HG03135 (cell line): ENCODE data around the gene PELI1.
A peak's percentile ranks its signal among the peaks of the same experiment; 100 is the strongest.

Source experiments
- ATAC-seq: cut with Tn5 transposase; IDR thresholded peaks from one replicate; pipeline ENCODE4 v1.9.1; 2021; ENCODE audit warnings: mild to moderate bottlenecking, moderate library complexity; ENCODE audit not compliant: unreplicated experiment

Gene PELI1

DNA sequence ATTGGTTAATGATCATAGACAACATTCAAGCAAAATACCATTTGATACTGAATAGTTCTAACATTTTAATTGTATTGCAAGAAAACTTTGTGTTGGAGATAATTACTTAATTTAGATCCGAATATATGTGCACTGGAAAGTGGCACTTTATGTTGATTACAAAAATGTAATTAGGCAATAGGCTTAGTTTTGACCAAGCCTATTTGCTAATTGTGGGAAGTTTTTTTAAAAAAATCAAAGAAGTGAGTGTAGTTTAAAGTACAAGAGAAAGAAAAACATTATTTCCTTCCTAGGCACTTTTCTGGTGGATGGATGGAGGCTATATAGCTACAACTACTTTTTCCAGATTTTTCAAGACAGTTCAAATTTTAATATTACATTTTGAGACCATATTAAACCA is 18.3 kb upstream of the PELI1 start:
- no peak for ATAC-seq

DNA sequence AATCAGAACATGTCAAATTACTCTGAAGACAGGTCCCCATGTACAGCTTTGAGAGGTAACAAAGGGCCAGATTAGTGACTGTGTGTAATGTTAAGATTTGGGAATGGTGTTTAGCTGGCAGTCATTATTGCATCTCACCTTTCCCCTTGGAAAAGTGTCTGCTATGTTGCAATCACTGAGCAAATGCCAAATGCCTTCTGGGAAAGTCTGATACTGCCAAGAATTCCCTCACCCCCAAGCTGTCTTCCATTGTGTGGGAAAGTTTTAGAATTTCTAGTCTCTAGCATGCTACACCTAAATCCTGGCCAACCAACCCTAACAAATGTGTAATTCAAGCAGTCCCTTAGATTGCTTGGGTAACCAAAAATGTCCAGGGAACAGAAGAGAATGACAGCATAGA is 13.6 kb upstream of the PELI1 start:
- ATAC-seq: no peak

DNA sequence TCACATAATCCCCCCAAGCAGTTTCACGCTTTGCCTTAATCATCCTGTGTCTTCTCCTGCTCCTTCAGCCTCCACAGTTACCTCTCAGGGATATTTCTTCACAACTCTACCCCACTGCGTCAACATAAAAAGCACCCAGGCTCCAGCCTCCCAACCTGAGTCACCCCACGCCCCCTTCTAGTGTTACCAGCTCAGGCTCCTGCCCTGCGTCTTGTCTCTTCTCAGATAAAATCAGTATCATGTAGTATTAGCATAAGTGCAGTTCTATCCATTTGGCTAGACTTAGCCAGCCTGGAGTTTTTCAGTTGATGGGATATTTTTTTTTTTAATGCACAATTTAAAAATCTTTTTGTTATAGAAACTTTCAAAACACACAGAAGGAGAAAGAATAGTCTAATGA is 9.6 kb upstream of the PELI1 start:
- no peak for ATAC-seq

DNA sequence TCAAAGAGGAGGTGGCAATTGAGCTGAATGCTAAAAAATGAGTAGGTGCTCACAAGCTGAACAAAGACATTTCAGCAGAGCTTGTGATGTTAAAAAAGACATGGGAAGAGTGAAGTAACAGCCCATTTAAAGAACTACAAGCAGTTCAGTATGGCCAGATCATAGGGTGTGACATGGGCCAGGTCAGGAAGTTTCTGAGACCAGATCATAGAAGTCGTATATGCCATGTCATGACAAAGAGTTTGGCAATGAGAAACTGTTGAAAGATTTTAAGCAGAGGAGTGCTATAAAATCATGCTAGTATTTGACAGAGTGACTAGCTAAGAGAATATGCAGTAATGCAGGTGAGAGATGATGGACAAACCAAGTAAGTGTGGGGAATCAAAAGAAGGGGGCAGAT is 7.3 kb upstream of the PELI1 start:
- no peak for ATAC-seq

DNA sequence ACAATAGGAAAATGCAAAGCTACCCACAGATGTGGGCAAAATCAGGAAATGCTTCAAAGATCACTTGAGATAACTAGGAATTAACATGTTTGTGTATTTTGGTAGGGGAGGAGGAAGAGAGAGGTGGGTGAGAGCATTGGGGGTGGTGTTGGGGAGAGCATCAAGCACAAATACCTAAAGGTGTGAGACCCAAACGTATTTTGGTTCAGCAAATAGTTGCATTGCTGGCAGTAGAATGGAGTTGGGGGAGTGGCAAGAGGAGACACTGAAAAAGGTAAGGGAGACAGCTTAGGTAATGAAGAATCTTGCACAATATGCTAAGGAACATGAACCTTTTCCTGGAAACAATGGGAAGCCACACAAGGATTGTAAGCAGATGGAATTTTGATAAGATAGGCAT is 1.5 kb upstream of the PELI1 start:
- no peak for ATAC-seq

DNA sequence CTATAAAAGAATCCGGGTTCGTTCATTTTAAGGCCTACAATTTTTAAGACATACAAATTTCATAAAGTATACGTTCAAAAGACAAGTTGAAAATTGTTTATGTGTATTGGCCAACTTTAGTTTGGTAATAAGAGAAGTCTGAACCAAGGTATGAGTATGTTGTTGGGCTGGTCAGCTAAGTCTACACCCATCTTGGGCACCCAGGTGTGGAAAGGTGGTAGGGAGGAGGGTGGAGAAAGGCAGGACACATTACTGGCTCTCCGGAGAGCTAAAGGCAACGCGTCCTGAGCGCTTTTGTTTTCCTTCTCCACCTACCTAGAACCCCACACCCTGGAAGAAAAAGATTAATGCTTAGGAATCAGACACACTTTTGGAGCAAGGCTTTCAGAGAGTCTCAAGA is 899 bp upstream of the PELI1 start:
- ATAC-seq: no peak

DNA sequence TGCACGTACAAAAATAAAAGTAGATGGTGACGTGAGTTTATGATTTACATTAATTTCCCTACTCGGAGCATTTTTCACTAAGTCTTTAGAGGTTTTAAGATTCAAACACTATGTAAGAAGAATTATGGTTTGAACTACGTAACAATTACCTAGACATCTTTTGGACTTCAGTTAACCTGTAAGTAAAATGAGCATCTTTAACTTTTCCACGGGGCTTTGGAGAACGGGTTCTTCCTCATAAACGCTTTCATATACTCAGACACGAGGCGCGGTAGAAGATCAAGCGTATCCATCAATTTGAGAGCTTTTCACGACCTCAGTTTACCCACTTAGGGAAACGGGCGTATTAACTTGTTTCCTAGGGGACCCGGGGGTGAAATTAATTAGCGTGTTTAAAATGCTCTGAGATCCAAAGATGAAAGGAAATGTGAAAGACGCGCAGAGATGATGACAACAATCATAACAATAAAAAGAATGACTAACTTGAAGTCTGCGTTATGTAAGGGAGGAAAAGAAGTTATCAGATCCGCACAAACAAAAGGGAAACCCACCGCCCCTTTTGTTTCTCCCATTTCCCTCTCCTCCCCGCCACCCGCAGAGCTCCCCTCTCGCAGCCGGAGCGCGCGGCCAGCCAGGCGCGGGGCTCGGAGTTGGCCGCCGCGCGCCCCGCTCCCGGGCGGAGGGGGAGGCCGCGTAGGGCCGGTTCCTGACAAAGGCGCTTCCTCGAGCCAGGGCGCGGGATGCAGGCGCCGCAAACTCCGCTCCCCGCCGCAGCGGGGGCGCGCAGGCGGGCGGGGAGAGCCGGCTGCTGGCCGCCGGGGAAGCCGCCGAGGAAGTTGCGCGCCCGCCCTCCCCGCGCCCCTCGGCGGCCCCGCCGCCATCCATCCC is 807 bp downstream of the PELI1 start:
- ATAC-seq: peak; percentile 1

DNA sequence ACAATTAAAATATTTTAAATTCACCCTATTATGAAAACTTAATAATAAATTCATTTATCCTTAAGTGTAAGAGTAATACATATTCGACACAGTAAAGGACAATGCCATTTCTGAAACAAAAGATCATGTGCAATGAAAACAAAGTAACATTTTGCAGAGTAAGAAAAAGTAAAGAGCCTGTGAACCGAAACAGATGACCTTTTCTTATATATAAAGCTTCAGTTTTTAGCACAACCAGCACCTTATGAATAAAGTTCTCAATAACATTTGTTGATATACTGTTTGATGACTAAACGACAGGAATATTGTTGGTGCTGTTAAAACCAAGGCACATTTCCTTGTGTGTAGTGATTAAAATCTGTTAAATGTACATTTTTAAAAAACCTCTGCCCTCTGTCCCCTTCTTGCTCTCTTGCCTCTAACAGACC is 1.5 kb downstream of the PELI1 start:
- no peak for ATAC-seq

DNA sequence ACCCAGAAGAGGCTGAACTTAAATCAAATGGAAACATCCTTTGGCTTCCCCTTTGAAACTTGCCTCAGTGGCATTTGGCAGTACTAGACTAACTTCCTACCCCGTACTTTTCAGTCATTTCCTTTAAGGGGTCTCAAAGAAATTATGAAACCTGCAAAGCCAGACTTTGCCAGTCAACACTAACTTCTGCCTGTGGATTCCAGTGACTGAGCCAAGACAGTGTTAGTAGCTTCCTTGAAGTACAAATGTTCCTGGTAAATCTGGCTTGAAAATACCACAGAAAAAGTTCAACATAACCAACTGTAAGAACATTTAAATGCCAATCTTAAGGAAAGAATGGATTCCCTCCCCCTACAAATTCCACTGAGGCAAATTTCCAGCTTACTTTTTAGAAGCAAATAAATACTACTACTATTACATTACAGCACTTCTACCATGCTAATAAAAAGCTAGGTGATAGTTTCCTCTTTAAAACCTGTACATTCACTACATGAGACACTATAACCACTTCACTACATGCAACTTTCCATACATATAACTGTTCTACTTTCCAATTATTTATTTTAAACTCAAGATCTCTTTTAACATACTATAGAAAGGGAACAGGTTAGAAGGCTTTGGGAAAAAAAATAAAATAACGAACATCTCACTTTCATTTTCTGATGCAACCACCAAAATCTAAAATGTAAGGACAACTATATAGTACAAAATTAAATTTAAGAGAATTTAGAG is 2.4 kb downstream of the PELI1 start:
- ATAC-seq: no peak

DNA sequence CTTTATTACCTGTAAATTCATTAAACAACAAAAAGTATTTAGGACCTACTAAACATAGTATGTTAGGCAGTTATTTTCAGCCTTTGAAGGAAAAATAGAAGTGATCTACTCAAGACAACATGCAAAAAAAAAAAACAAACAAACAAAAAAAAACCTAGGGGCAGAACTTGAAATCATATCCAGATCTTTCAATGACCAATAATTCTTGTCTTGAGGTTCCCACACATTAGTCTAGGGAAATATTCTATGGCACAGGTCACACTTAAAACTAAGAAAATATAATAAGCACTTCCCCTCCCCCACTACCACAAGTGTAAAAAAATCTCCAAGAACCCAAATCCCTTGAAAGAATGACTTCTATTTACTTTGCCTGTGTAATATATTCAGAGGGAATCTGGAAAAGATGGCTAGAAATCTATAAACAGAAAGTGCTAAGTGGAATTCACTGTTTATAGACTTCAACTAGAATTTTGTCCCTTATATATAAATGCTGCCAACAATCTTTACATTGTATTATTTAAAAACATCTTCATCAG is 3.5 kb downstream of the PELI1 start:
- no peak for ATAC-seq

DNA sequence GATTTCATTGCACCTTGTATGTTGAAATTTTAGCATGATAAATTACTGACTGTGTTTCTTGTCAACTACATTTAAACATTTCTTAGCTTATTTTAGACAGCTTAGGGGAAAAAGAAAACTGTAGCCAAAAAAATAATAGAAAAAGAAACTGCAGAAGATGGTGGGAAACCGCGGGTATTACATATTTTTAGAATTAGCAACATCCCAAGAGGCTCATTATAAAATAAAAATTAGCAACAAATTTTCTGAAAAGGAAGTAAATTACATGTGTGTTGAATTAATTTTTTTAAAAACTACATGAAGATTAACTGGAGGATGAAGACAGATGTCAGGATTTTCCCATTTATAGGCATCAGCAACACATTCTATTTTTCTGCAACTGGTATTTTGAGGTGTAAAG is 4.3 kb downstream of the PELI1 start:
- no peak for ATAC-seq

DNA sequence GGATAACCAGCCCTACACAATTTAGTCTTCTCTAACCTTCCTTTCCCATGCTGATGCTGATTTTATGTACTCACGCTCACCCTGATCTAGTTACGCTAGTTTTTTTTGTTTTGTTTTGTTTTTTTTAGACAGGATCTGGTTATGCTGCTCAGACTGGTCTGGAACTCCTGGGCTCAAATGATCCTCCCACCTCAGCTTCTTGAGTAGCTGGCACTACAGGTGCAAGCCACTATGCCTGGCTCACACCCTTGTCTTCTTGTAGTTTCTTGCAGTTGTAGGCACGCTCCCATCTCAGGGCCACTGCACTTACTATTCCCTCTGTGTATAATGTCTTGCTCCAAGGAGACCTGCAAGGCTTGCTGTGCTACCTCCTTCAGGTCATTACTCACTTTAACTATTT is 6.2 kb downstream of the PELI1 start:
- no peak for ATAC-seq

DNA sequence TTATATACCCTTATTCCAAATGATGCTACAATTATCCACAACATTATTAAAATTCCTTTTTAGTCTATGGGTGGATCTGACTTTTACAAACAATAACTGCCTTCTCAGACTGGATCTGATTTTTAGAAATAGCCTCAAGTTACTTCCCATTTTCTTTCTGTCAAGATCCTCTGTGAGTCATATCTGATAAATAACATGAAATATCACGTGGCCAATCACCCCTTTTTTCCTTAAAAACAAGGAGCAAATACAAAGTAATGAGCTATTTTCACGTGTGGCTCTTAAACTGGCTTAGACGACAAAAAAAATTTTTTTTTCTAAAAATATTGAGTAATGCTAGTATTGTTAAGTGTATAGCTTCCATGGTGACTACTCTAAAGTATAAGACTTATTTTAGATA is 6.7 kb downstream of the PELI1 start:
- ATAC-seq: no peak

DNA sequence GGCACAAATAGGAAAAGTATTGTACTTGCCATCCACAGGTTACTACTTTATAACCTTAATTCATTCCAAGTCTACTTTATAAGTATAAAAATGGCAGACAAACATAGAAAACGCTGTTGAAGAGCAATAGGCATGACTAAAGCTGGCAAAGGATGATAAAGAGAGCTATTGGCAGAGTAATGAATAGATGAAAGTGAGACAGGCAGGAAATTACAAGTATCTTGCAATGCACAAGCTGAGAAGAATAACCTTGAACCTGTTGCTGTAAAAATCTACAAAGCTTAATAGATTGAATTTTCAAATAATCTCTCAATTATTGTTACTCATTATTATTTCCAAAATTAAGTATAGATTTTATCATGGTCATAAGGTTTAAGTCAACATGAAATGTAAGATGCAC is 8.8 kb downstream of the PELI1 start:
- ATAC-seq: no peak

DNA sequence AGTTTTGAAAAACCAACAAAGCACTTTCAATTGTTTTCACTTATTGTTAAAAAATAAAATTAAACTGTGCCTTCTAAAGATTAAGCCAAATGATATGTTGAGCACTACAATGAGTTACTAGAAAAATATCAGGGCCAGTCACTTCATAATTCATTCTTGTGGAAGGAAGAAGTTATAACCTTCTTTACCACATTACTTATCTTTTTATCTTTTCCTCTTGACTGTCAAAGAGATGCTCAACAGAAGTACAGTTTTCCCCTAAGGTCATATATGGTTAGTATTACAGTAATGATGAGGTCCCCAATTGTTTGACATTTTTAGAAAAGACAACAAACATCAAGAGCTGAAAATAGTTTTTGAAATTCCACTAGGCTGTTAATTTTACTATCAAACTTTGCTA is 9.4 kb downstream of the PELI1 start:
- no peak for ATAC-seq

DNA sequence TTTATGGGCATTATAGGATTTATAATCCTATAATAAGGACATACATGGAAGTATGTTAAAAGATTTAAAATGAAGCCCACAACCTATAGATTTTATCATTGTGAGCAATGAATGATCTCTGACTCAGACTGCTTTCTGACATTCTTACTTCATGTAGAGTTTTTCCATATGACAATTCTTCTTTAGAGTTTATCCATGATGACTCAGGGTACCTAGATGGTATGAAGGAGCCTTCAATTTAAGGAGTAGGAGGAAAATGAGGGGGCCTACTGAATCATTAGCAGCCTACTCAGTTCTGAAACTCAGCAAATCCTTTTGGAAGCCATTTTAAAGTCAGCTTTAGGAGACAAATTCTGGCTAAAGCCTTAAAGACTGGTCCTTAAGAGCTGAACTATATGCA is 10.4 kb downstream of the PELI1 start:
- ATAC-seq: no peak

DNA sequence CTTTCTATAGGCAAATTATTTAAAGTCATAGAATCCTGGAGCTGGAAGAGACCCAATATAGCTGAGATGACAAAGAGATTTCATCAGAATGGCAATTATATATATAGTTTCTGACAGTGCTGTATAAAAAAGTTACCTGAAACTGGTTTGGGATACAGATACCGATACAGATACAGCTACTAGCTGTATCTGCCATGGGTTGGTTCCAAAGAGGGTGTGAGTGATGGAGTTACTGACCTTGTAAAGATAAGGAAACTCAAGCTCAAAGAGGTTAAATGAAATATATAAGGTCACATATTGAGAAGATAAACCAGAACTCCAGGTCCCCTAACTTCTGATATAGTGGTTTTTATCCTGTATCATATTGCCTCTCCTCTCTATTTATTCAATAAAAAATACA is 10.9 kb downstream of the PELI1 start:
- no peak for ATAC-seq

DNA sequence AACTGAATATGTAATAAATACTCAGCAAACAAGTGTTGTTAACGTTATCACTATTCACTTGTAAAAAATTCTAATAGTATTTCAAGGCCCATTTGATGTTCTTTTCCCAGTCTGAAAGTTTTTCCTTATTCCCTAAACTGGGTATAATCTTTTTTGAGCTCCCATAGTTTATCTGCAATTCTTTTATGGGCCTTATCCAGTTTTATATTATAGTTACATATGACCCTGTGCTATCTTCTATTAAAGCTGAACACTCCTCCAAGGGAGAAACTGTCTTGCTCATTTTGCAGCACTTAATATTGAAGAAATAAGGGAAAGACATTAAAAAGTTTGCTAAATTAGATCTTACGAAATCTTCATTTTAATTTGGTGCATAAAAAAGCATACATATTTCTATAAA is 13.9 kb downstream of the PELI1 start:
- ATAC-seq: no peak

DNA sequence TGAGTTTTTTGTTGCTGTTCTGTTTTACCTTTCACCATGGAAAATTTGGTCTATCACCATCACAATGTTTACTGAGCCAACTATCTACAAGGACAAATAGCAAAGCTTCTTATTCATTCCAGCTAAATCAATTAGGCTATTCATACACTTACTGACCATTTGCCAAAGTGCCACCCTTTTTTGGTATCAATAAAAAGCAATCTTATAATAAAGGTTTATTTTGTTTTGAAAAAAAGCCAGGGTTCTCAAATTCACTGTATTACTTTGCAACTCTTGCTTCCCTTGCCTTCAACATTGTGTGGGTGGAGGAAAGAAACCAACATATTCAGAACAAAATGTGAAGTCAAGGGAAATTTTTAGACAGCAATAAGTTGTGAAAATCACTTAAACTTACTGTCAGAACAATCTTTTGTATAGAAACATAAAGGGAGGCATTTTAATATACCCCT is 15.3 kb downstream of the PELI1 start:
- ATAC-seq: no peak

DNA sequence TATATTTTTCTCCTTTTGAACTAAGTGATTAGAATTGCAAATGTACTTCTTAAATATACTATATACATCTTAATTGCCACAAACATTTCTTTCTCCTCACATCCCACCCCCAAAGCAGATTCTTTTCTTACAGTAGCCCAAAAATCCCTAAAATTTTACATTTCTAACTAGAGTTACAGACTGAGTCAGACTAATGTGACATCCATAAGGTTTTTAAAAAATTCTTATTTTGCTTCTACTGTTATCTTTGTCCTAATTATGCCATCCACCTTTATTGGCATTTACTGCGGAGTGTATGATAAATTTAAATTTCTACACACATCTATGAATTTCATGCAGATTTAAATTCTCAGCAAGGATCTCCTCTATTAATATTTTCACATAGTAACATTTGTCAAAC is 15.8 kb downstream of the PELI1 start:
- ATAC-seq: no peak

DNA sequence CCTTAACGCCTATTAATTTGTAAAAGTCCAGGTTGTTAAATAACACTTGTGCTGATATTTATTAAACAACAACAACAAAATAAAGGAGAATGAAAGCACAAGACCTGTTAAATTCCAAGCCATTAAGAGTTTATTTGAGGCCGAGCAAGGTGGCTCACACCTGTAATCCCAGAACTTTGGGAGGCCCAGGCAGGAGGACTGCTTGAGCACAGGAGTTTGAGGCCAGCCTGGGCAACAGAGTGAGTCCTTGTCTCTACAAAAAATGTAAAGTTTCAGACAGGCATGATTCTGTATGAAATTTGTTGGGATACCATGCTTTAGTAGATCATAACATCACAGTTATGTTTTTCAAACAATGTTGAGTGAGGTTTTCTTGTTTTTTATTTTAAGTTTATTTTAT is 17.1 kb downstream of the PELI1 start:
- no peak for ATAC-seq

DNA sequence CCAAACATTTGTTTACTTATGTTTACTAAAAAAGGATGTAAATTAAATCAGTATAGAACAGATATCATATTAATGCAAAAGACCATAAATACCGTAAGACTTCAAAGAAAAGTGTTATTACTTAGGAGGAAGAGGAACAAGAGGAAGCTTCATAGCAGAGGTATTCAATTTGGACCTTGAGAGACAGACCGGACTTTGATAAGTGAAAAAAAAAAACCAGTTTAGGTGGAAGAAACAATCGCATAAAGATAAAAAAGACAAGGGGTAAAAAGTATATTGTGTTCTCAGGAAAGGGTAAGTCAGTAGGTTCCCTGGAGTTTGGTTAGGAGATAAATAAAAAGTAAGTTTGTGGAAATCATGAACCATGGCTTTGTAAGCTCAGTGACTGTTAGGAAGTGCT is 17.6 kb downstream of the PELI1 start:
- no peak for ATAC-seq
